ENCODE results near the gene NTHL1. TPM values are rescaled to one million over a fixed set of nuclear protein-coding genes. Genes with fewer than 3 reads are reported as not detected.

NTHL1 gene
- total and polyA plus RNA-seq, 9 of the 15 experiments (the other 6 are each of a cell fraction or from before 2014, with no cell fraction given): 1.1 to 58.8 (median 17.6) TPM

DNA sequence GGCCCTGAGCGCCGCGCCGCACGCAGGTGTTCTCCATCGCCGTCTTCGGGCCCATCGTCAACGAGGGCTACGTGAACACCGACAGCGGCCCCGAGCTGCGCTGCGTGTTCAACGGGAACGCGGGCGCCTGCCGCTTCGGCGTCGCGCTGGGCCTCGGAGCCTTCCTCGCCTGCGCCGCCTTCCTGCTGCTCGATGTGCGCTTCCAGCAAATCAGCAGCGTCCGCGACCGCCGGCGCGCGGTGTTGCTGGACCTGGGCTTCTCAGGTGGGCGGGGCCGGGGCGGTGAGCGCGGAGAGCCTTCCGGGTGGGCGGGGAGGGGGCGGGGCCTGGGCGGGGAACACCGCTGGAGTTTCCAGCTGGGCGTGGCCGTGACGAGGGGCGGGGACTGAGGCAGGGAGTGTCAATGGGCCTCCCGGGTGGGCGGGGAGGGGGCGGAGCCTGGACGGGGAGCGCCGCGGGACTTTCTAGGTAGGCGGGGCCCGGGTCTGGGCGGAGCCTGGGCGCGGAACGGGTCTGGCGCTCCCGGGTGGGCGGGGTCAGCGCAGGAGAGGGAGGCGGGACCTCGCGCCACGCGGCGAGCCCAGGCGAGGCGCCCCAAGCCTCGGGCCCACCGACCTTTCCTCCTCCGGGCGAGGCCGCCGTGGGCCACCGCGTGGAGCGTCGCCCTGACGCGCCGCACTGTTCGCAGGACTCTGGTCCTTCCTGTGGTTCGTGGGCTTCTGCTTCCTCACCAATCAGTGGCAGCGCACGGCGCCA lies 55.5 kb downstream of the NTHL1 start (continued):
- TF ChIP-seq, protein P1, sequence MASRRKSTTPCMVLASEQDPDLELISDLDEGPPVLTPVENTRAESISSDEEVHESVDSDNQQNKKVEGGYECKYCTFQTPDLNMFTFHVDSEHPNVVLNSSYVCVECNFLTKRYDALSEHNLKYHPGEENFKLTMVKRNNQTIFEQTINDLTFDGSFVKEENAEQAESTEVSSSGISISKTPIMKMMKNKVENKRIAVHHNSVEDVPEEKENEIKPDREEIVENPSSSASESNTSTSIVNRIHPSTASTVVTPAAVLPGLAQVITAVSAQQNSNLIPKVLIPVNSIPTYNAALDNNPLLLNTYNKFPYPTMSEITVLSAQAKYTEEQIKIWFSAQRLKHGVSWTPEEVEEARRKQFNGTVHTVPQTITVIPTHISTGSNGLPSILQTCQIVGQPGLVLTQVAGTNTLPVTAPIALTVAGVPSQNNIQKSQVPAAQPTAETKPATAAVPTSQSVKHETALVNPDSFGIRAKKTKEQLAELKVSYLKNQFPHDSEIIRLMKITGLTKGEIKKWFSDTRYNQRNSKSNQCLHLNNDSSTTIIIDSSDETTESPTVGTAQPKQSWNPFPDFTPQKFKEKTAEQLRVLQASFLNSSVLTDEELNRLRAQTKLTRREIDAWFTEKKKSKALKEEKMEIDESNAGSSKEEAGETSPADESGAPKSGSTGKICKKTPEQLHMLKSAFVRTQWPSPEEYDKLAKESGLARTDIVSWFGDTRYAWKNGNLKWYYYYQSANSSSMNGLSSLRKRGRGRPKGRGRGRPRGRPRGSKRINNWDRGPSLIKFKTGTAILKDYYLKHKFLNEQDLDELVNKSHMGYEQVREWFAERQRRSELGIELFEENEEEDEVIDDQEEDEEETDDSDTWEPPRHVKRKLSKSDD (conservative IDR thresholded peaks at IDR 0.05; ENCODE audit: low read length): no peak
- TF ChIP-seq, protein P2, sequence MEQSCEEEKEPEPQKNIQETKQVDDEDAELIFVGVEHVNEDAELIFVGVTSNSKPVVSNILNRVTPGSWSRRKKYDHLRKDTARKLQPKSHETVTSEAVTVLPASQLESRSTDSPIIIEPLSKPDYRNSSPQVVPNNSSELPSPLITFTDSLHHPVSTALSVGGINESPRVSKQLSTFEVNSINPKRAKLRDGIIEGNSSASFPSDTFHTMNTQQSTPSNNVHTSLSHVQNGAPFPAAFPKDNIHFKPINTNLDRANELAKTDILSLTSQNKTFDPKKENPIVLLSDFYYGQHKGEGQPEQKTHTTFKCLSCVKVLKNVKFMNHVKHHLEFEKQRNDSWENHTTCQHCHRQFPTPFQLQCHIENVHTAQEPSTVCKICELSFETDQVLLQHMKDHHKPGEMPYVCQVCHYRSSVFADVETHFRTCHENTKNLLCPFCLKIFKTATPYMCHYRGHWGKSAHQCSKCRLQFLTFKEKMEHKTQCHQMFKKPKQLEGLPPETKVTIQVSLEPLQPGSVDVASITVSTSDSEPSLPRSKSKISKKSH (CRISPR knock-in tag; IDR thresholded peaks at IDR 0.05): no peak
- TF ChIP-seq DACH1 (IDR thresholded peaks at IDR 0.05; ENCODE audit: partially characterized antibody): no peak
- TF ChIP-seq, protein P3, sequence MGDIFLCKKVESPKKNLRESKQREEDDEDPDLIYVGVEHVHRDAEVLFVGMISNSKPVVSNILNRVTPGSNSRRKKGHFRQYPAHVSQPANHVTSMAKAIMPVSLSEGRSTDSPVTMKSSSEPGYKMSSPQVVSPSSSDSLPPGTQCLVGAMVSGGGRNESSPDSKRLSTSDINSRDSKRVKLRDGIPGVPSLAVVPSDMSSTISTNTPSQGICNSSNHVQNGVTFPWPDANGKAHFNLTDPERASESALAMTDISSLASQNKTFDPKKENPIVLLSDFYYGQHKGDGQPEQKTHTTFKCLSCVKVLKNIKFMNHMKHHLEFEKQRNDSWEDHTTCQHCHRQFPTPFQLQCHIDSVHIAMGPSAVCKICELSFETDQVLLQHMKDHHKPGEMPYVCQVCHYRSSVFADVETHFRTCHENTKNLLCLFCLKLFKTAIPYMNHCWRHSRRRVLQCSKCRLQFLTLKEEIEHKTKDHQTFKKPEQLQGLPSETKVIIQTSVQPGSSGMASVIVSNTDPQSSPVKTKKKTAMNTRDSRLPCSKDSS (IDR thresholded peaks at IDR 0.05; ENCODE audit: low read depth, partially characterized antibody): no peak
- no peak for TF ChIP-seq HNRNPH1 (optimal IDR thresholded peaks at IDR 0.05; ENCODE audit: low read depth, low read length)
- TF ChIP-seq FUS (optimal IDR thresholded peaks at IDR 0.05; ENCODE audit: low read depth, low read length): peak; percentile 31
- TF ChIP-seq, protein P4, sequence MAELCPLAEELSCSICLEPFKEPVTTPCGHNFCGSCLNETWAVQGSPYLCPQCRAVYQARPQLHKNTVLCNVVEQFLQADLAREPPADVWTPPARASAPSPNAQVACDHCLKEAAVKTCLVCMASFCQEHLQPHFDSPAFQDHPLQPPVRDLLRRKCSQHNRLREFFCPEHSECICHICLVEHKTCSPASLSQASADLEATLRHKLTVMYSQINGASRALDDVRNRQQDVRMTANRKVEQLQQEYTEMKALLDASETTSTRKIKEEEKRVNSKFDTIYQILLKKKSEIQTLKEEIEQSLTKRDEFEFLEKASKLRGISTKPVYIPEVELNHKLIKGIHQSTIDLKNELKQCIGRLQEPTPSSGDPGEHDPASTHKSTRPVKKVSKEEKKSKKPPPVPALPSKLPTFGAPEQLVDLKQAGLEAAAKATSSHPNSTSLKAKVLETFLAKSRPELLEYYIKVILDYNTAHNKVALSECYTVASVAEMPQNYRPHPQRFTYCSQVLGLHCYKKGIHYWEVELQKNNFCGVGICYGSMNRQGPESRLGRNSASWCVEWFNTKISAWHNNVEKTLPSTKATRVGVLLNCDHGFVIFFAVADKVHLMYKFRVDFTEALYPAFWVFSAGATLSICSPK (IDR thresholded peaks at IDR 0.05; ENCODE audit: borderline replicate concordance): no peak
- no peak for TF ChIP-seq PHB (CRISPR knock-in tag; IDR thresholded peaks at IDR 0.05)
- TF ChIP-seq SMAD2 (IDR thresholded peaks at IDR 0.05; ENCODE audit: low read depth, low read length): no peak
- no peak for TF ChIP-seq ZNF124 (CRISPR knock-in tag; IDR thresholded peaks at IDR 0.05)
- TF ChIP-seq, protein P5, sequence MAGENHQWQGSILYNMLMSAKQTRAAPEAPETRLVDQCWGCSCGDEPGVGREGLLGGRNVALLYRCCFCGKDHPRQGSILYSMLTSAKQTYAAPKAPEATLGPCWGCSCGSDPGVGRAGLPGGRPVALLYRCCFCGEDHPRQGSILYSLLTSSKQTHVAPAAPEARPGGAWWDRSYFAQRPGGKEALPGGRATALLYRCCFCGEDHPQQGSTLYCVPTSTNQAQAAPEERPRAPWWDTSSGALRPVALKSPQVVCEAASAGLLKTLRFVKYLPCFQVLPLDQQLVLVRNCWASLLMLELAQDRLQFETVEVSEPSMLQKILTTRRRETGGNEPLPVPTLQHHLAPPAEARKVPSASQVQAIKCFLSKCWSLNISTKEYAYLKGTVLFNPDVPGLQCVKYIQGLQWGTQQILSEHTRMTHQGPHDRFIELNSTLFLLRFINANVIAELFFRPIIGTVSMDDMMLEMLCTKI (IDR thresholded peaks at IDR 0.05; ENCODE audit: partially characterized antibody): no peak
- no peak for TF ChIP-seq HDAC3 (IDR thresholded peaks at IDR 0.05; ENCODE audit: borderline replicate concordance, partially characterized antibody)
- TF ChIP-seq YBX1 (IDR thresholded peaks at IDR 0.05): no peak
- no peak for TF ChIP-seq NCOA1 (IDR thresholded peaks at IDR 0.05; ENCODE audit: low read depth)

Measured in K562 (cell line).